ENCODE results near the gene DIDO1.
"Not testable (repeated sequence)": the region's sequence is repeated elsewhere in the genome, so short reads cannot be mapped to it uniquely, and the experiment has no call there.

Gene DIDO1

DNA sequence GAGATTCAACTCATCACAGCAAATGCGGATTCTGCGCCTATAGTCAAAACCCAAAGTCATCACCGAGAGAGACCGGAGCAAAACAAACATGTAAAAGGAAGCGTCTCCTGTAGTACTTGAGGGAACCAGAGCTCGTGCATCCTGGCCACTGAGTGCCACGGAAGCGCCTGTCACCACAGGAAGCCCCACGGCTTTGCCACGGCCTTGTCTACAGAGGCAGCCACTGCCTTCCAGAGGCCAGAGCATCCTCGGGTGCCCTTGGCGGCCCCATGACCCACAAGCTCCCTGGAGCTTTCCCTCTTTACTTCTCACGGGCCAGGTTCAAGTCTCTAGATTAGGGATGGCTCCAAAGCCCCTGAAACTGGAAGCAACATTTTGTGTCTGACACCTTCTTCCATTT, 72.2 kb downstream of the DIDO1 start:
- DNase-seq (ENCODE audit: low read depth), result no peak

- not testable (repeated sequence) for DNase-seq (ENCODE audit: low read depth)
Measured at GRCh38 chr20:62853304-62853703, 73.0 kb downstream of the DIDO1 start.

GRCh38 chr20:62852841-62853240, 73.5 kb downstream of the DIDO1 start:
- DNase-seq (ENCODE audit: low read depth), result no peak

GRCh38 chr20:62852196-62852595, 74.1 kb downstream of the DIDO1 start:
- DNase-seq (ENCODE audit: low read depth), result no peak

DNA sequence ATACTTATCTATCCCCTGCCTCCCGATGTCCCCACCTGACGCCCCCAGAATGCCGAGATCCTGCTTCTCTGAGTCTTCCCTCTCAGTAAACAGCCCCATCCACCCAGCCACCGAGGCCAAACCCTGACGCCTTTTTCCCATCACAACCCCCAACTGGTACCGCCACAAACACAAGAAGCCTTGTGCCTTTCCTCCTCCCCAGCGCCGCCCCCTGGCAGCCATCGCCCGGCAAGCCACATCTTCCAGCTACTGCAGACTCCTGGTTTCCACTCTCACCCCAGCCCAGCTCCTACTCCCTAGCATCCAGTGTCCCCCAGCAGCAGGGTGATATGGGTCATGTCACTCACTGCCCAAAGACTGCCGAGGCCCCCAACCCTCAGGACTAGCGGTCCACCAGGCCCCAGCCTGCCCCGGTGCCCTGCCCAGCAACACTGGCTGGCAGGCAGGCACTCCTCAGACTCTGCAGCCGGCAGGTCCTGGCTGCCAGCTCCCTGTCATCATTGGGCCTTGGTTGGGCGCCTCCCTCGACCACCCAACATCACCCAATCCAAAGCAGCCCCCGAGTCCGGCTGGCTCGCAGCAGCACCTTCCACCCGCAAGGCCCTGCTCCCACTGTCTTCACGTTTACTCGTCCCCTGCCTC, 75.9 kb downstream of the DIDO1 start:
- DNase-seq (ENCODE audit: low read depth), result no peak

DNA sequence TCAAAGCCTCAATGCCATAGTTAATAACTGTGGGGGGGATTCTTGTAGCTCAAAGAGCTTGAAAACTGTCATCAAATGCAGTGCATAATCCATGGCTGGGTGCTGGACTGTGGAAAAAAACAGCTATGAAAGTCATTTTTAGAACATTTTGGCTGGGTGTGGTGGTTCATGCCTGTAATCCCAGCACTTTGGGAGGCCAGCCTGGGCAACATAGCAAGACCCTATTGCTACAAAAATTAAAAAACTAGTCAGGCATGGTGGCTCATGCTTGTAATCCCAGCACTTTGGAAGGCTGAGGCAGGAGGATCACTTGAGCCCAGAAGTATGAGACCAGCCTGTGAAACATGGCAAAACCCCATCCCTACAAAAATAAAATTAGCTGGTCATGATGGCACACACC, 76.9 kb downstream of the DIDO1 start:
- DNase-seq (ENCODE audit: low read depth), result no peak

DNA sequence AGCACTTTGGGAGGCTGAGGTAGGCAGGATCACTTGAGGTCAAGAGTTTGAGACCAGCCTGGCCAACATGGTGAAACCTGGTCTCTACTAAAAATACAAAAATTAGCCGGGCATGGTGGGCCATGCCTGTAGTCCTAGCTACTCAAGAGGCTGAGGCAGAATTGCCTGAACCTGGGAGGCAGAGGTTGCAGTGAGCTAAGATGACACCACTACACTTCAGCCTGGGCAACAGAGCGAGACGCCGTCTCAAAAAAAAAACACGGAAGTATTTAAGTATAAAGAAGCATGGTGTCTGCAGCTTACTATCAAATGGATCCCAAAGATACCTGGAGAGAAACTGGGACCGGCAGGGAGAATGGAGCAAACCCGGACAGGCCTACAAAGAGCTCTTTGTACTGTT, 77.4 kb downstream of the DIDO1 start:
- DNase-seq (ENCODE audit: low read depth), result not testable (repeated sequence)

GRCh38 chr20:62846166-62846890, 80.0 kb downstream of the DIDO1 start:
- DNase-seq (ENCODE audit: low read depth), result no peak

DNA sequence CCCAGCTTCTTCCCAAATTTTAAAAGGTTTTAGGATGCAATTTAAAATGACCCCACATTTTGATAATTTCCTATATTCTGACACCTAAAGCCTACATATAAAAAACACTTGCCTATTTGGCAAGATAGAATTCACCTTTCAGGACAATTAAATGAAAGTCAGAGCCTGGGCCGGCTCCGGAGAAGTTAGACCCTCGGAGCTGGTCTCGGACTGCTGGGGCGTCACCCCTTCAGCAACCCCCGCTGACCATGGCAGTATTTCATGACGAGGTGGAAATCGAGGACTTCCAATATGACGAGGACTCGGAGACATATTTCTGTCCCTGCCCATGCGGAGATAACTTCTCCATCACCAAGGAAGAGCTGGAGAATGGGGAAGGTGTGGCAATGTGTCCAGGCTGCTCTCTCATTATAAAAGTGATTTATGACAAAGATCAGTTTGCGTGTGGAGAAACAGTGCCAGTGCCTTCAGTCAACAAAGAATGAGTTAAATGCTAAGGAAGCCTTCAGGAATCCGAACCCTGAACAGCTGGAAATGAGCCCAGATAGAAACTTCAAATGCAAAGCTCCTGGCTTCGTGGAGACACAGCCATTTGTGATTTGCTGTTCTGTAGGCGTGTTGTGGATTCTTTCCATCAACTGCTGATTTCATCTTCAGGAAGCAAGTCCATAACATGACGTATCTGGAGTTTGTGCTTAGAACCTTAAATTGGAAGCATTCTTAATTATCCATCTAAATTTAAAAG, 80.7 kb downstream of the DIDO1 start:
- DNase-seq (ENCODE audit: low read depth), result no peak

- DNase-seq (ENCODE audit: low read depth), result no peak
Measured at GRCh38 chr20:62844182-62844581, 82.1 kb downstream of the DIDO1 start.

DNA sequence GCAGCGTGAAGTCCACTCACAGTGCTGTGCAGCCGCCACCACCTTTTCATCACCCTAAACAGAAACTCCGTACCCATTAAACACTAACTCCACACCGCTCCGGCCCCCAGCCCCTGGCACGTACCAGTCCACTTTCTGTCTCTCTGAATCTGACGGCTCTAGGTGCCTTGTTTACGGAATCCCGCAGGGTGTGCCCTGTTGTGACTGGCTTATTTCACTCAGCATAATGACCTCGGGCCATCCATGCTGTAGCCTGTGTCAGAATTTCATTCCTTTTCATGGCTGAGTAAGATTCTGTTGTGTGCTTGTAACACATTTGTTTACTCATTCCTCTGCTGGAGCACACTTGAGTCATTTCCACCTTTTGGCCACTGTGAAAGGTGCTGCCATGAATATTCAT, 82.6 kb downstream of the DIDO1 start:
- no peak for DNase-seq (ENCODE audit: low read depth)

- no peak for DNase-seq (ENCODE audit: low read depth)
Measured at GRCh38 chr20:62841705-62842212, 84.5 kb downstream of the DIDO1 start.

DNA sequence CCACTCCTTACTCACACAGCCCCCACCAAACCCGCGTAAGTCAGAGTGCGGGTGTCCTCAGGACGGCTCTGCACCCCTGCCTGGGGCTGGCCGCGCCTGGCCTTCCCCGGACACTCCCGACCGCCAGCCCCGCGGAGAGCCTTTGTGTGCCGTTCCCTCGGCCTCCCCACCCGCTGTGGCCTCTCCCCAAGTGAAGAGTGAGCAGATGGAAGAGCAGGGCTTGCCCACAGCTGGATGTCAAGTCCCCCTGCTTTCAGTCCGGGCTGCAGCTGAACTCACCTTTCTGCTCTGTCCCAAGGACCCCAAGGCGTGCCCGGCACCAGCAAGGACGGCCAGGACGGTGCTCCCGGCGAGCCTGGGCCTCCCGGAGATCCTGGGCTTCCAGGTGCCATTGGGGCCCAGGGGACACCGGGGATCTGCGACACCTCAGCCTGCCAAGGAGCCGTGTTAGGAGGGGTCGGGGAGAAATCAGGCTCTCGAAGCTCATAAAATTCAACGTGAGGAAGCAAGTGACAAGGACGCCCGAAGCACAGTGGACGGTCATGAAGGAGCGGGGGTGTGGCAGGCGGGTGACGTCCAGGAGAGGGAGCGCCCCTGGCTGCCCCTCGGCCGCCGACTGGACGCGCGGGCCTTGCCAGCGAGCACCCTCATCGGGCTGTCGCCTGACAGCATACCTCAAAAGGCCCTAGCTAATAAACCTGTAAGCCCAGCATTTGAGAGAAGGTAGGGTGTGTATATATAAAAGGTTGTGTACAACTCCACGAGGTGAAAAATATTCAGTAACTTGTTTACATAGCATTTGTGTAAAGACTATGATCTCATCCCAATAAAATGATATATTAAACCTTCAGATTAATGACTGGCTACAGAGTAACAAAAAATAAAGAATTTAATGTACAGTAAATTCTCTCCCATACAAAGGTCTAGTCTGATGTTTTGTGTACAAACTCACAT, 85.8 kb downstream of the DIDO1 start:
- DNase-seq (ENCODE audit: low read depth), result no peak

DNA sequence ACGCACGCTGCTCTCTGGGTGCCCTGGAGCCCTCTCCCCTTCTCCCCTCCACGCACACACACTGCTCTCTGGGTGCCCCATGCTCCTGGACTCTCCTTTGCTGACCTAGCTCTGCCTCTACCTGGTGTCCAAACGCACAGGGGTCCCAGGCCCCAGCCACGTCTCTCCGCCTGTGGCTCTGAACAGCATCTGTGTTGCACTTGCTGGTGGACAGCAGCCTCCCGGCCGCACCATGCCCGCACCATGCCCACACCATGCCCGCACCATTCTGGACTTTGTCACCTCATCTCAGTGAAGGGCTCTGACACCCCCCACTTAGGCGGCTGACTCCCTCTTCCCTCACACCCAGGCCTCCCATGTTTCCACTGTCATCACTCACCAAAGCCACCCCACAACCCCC, 86.5 kb downstream of the DIDO1 start:
- DNase-seq (ENCODE audit: low read depth), result no peak

DNA sequence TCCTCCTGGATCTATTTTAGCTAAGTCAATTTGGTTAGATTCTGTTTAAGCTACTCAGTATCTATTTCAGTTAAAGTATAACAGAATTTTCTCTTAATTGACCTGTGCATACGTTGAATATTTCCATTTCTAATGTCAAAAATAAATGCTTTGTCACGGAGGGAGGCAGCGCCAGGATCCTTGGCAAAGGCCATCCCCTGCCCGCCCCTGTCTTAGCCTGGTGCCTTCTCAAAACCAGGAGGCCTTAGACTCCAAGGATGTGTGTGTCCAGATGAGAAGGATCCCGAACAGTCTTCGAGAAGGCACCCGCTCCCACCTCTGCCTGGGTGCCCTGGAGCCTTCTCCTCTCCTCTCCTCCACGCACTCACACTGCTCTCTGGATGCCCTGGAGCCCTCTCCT, 87.0 kb downstream of the DIDO1 start:
- no peak for DNase-seq (ENCODE audit: low read depth)

DNA sequence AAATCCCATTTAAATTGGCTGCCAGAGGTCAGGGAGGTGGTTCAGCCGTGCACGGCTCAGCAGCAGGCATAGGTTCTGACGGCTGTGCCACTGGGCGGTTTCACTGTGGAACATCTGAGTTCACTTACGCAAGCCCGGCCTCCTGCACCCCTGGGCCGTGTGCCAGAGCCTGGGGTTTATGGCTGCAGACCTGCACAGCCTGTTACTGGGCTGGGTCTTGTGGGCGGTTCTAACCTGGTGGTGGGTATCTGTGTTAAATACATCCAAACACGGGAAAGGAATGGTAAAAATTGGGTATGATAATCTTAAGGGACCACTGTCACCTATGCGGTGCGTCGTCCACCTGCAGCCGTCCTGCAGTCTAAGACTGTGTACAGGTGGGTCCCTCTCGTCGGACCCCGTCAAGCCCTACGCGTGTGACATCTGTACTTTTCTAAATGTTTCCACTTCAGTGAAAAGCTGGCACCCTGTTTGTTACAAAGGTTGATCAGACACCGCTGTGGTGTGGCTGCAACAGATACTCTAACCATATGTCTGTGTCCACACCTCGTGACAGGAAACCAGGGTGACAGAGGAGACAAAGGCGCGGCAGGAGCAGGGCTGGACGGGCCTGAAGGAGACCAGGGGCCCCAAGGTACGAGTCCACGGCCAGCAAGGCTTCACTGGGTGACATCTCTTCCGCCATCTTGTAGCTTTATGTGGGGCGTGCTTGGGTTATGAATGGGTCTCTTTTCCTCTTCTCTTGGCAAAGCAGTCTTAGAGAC, 88.0 kb downstream of the DIDO1 start:
- no peak for DNase-seq (ENCODE audit: low read depth)

DNA sequence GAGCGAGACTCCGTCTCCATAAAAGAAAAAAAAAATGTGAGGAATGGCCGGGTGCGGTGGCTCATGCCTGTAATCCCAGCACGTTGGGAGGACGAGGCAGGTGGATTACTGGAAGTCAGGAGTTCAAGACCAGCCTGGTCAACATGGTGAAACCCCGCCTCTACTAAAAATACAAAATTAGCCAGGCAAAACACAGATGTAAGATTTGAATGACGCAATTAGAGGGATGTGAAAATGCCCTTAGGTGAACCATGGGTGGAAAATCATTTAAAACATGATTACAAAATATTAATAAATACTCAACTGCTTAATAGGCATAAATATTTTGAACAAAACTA, 88.5 kb downstream of the DIDO1 start:
- DNase-seq (ENCODE audit: low read depth), result no peak

DNA sequence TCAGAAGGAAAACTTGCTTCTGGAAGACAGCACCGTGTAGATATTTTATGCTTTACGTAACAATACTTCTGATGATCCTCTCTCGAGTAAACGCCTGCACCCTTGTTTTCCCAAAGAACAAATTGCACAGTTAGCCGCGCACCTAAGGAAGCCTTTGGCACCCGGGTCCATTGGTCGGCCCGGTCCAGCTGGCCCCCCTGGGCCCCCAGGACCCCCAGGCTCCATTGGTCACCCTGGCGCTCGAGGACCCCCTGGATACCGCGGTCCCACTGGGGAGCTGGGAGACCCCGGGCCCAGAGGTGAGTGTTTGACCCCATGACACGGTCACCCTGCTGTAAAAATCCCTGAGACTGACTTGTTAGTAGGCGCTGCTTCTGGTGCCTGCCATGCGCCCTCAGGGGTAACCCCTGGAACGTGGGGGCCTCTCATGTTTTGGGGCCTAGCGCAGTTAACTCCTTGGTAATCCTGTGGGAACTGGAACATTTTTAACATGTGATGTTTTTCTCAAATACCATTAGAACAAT, 89.3 kb downstream of the DIDO1 start:
- no peak for DNase-seq (ENCODE audit: low read depth)

DNA sequence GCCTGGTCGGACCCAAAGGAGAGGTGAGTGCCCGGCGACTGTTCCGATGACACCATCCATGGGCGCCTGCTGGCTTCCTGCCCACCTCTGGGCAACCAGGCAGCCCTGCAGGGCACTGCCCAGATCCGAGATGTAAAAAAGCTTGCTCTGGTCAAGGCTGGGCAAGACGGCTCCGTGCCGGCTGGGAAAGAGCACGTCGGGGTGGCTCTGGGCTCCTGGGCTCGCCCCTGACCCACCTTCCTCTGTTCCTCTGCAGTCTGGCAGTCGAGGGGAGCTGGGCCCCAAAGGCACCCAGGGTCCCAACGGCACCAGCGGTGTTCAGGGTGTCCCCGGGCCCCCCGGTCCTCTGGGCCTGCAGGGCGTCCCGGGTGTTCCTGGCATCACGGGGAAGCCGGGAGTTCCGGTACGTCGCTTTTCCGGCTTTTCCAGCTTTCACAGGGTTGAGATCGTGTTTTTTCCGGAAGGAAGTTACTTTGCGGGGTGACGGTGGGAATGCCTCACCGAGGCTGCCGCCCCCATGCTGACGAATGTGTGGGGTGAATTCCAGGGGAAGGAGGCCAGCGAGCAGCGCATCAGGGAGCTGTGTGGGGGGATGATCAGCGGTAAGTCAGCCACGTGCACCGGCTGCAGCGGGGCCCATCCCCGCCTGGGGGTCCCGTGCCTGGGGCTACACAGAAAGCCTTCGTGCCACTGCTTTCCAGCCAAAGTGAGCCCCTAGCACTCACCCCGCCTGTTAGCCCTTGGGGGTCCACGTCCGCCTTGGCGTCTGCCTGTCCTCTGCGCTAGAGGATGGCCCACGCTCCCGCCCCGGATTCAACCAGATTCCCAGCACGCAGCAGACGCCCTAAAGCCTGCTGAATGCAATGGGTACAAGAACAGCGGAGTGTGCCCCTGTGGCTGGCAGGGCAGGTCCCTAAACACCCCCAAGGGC, 90.1 kb downstream of the DIDO1 start:
- DNase-seq (ENCODE audit: low read depth), result no peak
